Mammary epithelial cell (primary cell): ENCODE results near the gene TAOK1.

Experiments
- CTCF ChIP-seq, 2 donors: IDR thresholded peaks in 1 of 2; conservative IDR thresholded peaks in 1 of 2; 2 replicates each; pipeline ENCODE4 v1.5.1; 2011 to 2012; ENCODE audit warnings: inconsistent platforms in 2 of 2, low read length in 2 of 2, mild to moderate bottlenecking in 2 of 2, control low read depth in 1 of 2, low read depth in 1 of 2; ENCODE audit not compliant: insufficient read depth in 1 of 2; ENCODE audit errors: extremely low read depth in 1 of 2
- EZH2 ChIP-seq: IDR thresholded peaks from 2 replicates; pipeline ENCODE4 v1.6.1; 2012; ENCODE audit warnings: low read length, inconsistent platforms, borderline replicate concordance

- TF ChIP-seq CTCF (conservative IDR thresholded peaks at IDR 0.05 in 1 of 2, IDR thresholded peaks at IDR 0.05 in 1 of 2; ENCODE audit: extremely low read depth in 1 of 2, insufficient read depth in 1 of 2, low read depth in 1 of 2, low read length in 2 of 2) (no peak), EZH2 (no peak)
Observed at GRCh38 chr17:29568331-29569244, 178.4 kb downstream of the TAOK1 start, which contains the start of gene TP53I13.
